ENCODE data around the gene WDR46.
"Not testable (repeated sequence)": the region's sequence is repeated elsewhere in the genome, so short reads cannot be mapped to it uniquely, and the experiment has no call there.

Gene WDR46

GRCh38 chr6:33286946-33287914 is 1.8 kb downstream of the WDR46 start:
- no peak for DNase-seq

- DNase-seq, result not testable (repeated sequence)
These were observed 3.8 kb downstream of the WDR46 start for GRCh38 chr6:33285214-33285613.

- DNase-seq, result no peak
These were observed 8.5 kb downstream of the WDR46 start for GRCh38 chr6:33280539-33280938.

GRCh38 chr6:33279971-33280511 is 9.0 kb downstream of the WDR46 start:
- no peak for DNase-seq

- DNase-seq, result no peak
These were observed 9.8 kb downstream of the WDR46 start for GRCh38 chr6:33279257-33279695.

- DNase-seq, result no peak
These were observed 10.2 kb downstream of the WDR46 start for GRCh38 chr6:33278810-33279209.

- no peak for DNase-seq
These were observed 10.7 kb downstream of the WDR46 start for GRCh38 chr6:33278392-33278741.

- peak; percentile 21 for DNase-seq
These were observed 11.2 kb downstream of the WDR46 start for GRCh38 chr6:33277663-33278391.

- DNase-seq, result peak; percentile 60
These were observed 12.0 kb downstream of the WDR46 start, which contains the start of gene B3GALT4 for GRCh38 chr6:33276864-33277662. TSS of gene B3GALT4 (plus strand) at chr6:33277123. CDS start at chr6:33277420, 297 bp downstream.

- DNase-seq, result no peak
These were observed 12.5 kb downstream of the WDR46 start for GRCh38 chr6:33276581-33276863.

GRCh38 chr6:33275795-33276580 is 13.1 kb downstream of the WDR46 start:
- DNase-seq, result not testable (repeated sequence)

GRCh38 chr6:33273924-33274902 is 14.8 kb downstream of the WDR46 start:
- no peak for DNase-seq

- DNase-seq, result no peak
These were observed 15.7 kb downstream of the WDR46 start for GRCh38 chr6:33273129-33273923.

- no peak for DNase-seq
These were observed 16.5 kb downstream of the WDR46 start for GRCh38 chr6:33272275-33273128.

GRCh38 chr6:33271468-33272274 is 17.4 kb downstream of the WDR46 start, which contains the start of the genes RPS18 and VPS52:
TSS of gene RPS18 (plus strand) at chr6:33272075. CDS start at chr6:33272120, 45 bp downstream.
TSS of gene VPS52 (minus strand) at chr6:33271876. CDS start at chr6:33271675, 201 bp downstream.
- DNase-seq, result peak; percentile 75

- no peak for DNase-seq
These were observed 17.9 kb downstream of the WDR46 start for GRCh38 chr6:33271117-33271467.

GRCh38 chr6:33264015-33264414 is 25.0 kb downstream of the WDR46 start:
- DNase-seq, result no peak

- DNase-seq, result not testable (repeated sequence)
These were observed 26.5 kb downstream of the WDR46 start for GRCh38 chr6:33262490-33262889.
